Measurements from ENCODE around the gene PSG2.

DNA sequence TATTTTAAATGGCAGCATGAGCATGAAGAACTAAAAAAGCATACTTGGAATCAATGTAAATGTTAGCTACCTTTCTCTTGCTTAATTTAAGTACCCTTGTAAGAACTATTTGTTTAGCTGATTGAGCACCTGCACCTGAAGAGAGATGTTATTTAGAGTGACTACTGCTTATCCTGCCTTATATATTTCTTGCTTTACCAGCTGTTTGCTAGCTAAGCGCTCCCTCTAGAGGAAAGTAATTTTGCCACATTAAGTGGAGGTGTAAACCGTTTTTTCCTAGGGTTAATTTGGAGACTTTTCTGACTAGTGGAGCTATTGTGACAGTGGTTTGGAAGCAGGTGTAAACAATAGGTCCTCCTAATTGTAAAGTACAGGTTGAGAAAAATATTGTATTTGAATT lies 19.4 kb upstream of the PSG2 start:
- TF ChIP-seq EP300 (IDR thresholded peaks at IDR 0.05): no peak
- TF ChIP-seq, protein P1, sequence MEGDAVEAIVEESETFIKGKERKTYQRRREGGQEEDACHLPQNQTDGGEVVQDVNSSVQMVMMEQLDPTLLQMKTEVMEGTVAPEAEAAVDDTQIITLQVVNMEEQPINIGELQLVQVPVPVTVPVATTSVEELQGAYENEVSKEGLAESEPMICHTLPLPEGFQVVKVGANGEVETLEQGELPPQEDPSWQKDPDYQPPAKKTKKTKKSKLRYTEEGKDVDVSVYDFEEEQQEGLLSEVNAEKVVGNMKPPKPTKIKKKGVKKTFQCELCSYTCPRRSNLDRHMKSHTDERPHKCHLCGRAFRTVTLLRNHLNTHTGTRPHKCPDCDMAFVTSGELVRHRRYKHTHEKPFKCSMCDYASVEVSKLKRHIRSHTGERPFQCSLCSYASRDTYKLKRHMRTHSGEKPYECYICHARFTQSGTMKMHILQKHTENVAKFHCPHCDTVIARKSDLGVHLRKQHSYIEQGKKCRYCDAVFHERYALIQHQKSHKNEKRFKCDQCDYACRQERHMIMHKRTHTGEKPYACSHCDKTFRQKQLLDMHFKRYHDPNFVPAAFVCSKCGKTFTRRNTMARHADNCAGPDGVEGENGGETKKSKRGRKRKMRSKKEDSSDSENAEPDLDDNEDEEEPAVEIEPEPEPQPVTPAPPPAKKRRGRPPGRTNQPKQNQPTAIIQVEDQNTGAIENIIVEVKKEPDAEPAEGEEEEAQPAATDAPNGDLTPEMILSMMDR (IDR thresholded peaks at IDR 0.05): no peak
- TF ChIP-seq POLR2AphosphoS5 (IDR thresholded peaks at IDR 0.05): no peak

Data from stomach (tissue), 4 donors.